Measurements from ENCODE around the gene KRTAP9-2. TPM values are rescaled to one million over a fixed set of nuclear protein-coding genes. Genes with fewer than 3 reads are reported as not detected.

Gene KRTAP9-2
- total RNA-seq, 1 donor from 2014 or later: not detected

Other genes starting within 250 kb of the KRTAP9-2 start
- not detected for gene KRT40, start 242.3 kb upstream of the KRTAP9-2 start, total RNA-seq
- gene KRTAP3-3, start 232.5 kb upstream of the KRTAP9-2 start, total RNA-seq: not detected
- gene KRTAP3-2, start 226.7 kb upstream of the KRTAP9-2 start, total RNA-seq: not detected
- gene KRTAP3-1, start 217.5 kb upstream of the KRTAP9-2 start, total RNA-seq: not detected
- gene KRTAP1-5, start 199.4 kb upstream of the KRTAP9-2 start, total RNA-seq: not detected
- gene KRTAP1-4, start 196.5 kb upstream of the KRTAP9-2 start, total RNA-seq: not detected
- gene KRTAP1-3, start 191.8 kb upstream of the KRTAP9-2 start, total RNA-seq: not detected
- gene KRTAP1-1, start 185.2 kb upstream of the KRTAP9-2 start, total RNA-seq: not detected
- not detected for gene KRTAP2-1, start 179.3 kb upstream of the KRTAP9-2 start, total RNA-seq
- not detected for gene KRTAP2-2, start 171.4 kb upstream of the KRTAP9-2 start, total RNA-seq
- not detected for gene KRTAP2-3, start 166.5 kb upstream of the KRTAP9-2 start, total RNA-seq
- gene KRTAP2-4, start 160.8 kb upstream of the KRTAP9-2 start, total RNA-seq: not detected
- not detected for gene KRTAP4-7, start 142.5 kb upstream of the KRTAP9-2 start, total RNA-seq
- gene KRTAP4-8, start 128.5 kb upstream of the KRTAP9-2 start, total RNA-seq: not detected
- not detected for gene KRTAP4-16, start 124.4 kb upstream of the KRTAP9-2 start, total RNA-seq
- not detected for gene KRTAP4-9, start 121.3 kb upstream of the KRTAP9-2 start, total RNA-seq
- not detected for gene KRTAP4-11, start 108.3 kb upstream of the KRTAP9-2 start, total RNA-seq
- not detected for gene KRTAP4-12, start 102.5 kb upstream of the KRTAP9-2 start, total RNA-seq
- not detected for gene KRTAP4-6, start 86.1 kb upstream of the KRTAP9-2 start, total RNA-seq
- gene KRTAP4-5, start 76.8 kb upstream of the KRTAP9-2 start, total RNA-seq: not detected
- not detected for gene KRTAP4-4, start 65.9 kb upstream of the KRTAP9-2 start, total RNA-seq
- not detected for gene KRTAP4-3, start 58.4 kb upstream of the KRTAP9-2 start, total RNA-seq
- not detected for gene KRTAP4-2, start 48.4 kb upstream of the KRTAP9-2 start, total RNA-seq
- not detected for gene KRTAP4-1, start 41.7 kb upstream of the KRTAP9-2 start, total RNA-seq
- not detected for gene KRTAP9-1, start 36.8 kb upstream of the KRTAP9-2 start, total RNA-seq
- gene KRTAP9-3, start 5.8 kb downstream of the KRTAP9-2 start, total RNA-seq: not detected
- gene KRTAP9-8, start 11.4 kb downstream of the KRTAP9-2 start, total RNA-seq: not detected
- gene KRTAP9-4, start 23.0 kb downstream of the KRTAP9-2 start, total RNA-seq: not detected
- gene KRTAP9-9, start 28.7 kb downstream of the KRTAP9-2 start, total RNA-seq: not detected
- not detected for gene KRTAP9-6, start 38.7 kb downstream of the KRTAP9-2 start, total RNA-seq
- not detected for gene KRTAP9-7, start 49.0 kb downstream of the KRTAP9-2 start, total RNA-seq
- gene KRTAP29-1, start 76.2 kb downstream of the KRTAP9-2 start, total RNA-seq: not detected
- not detected for gene KRTAP16-1, start 82.7 kb downstream of the KRTAP9-2 start, total RNA-seq
- gene KRTAP17-1, start 89.1 kb downstream of the KRTAP9-2 start, total RNA-seq: not detected
- not detected for gene KRT33A, start 124.2 kb downstream of the KRTAP9-2 start, total RNA-seq
- not detected for gene KRT33B, start 143.2 kb downstream of the KRTAP9-2 start, total RNA-seq
- not detected for gene KRT34, start 155.7 kb downstream of the KRTAP9-2 start, total RNA-seq
- not detected for gene KRT31, start 171.0 kb downstream of the KRTAP9-2 start, total RNA-seq
- gene KRT37, start 197.9 kb downstream of the KRTAP9-2 start, total RNA-seq: not detected
- gene KRT38, start 214.3 kb downstream of the KRTAP9-2 start, total RNA-seq: not detected
- 0.27 TPM for gene KRT32, start 240.7 kb downstream of the KRTAP9-2 start, total RNA-seq

Data from cardiac septum (tissue), 1 donor.